HG02610 (cell line): ENCODE data around the gene NCOA7.
"Not testable (repeated sequence)": the region's sequence is repeated elsewhere in the genome, so short reads cannot be mapped to it uniquely, and the experiment has no call there.

ENCODE experiments used
- ATAC-seq: cut with Tn5 transposase; IDR thresholded peaks from one replicate; pipeline ENCODE4 v1.9.1; 2021; ENCODE audit warnings: mild to moderate bottlenecking, moderate library complexity; ENCODE audit not compliant: unreplicated experiment

The NCOA7 gene

DNA sequence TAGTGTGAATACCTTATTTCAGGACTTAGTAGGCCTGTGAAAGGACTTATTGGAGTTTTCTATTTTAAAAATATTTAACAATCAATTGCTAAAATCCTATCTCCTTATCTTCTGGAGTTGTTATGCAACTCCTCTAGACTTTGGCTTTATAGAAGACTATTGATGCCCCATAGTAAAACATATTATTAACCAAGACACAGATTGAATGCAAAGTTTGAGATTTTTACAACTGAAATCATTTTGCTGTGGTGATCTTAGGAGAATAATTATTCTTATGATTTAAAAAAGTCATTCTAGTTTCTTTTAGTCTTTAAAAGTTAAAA lies 36.9 kb upstream of the NCOA7 start:
- ATAC-seq, result no peak

DNA sequence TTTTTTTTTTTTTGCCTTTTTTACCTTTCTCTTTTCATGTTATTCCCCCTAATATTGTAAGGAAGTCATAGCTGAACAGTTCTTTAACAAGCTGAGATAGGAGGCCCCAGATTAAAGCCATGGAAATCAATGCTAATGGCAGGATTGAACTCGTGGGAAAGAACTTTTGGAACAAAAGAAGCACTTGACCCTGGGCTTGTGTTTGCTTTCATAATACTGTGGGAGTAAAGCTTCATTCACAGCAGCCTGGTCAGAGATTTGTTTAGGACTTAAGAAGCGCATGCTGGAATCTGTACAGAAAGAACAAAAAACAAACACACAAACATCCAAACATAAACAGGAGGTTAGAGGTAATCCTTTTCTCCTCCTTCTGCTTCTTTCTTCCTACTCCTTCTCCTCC lies 36.2 kb upstream of the NCOA7 start:
- no peak for ATAC-seq

DNA sequence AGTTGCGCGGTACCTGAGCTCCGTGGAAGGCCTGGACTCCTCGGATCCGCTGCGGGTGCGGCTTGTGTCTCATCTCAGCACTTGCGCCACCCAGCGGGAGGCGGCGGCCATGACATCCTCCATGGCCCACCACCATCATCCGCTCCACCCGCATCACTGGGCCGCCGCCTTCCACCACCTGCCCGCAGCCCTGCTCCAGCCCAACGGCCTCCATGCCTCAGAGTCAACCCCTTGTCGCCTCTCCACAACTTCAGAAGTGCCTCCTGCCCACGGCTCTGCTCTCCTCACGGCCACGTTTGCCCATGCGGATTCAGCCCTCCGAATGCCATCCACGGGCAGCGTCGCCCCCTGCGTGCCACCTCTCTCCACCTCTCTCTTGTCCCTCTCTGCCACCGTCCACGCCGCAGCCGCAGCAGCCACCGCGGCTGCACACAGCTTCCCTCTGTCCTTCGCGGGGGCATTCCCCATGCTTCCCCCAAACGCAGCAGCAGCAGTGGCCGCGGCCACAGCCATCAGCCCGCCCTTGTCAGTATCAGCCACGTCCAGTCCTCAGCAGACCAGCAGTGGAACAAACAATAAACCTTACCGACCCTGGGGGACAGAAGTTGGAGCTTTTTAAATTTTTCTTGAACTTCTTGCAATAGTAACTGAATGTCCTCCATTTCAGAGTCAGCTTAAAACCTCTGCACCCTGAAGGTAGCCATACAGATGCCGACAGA lies 31.4 kb upstream of the NCOA7 start:
- ATAC-seq, result no peak

DNA sequence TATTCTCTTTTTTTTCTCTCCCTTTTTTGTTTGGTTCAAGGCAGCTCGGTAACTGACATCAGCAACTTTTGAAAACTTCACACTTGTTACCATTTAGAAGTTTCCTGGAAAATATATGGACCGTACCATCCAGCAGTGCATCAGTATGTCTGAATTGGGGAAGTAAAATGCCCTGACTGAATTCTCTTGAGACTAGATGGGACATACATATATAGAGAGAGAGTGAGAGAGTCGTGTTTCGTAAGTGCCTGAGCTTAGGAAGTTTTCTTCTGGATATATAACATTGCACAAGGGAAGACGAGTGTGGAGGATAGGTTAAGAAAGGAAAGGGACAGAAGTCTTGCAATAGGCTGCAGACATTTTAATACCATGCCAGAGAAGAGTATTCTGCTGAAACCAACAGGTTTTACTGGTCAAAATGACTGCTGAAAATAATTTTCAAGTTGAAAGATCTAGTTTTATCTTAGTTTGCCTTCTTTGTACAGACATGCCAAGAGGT lies 30.8 kb upstream of the NCOA7 start:
- no peak for ATAC-seq

DNA sequence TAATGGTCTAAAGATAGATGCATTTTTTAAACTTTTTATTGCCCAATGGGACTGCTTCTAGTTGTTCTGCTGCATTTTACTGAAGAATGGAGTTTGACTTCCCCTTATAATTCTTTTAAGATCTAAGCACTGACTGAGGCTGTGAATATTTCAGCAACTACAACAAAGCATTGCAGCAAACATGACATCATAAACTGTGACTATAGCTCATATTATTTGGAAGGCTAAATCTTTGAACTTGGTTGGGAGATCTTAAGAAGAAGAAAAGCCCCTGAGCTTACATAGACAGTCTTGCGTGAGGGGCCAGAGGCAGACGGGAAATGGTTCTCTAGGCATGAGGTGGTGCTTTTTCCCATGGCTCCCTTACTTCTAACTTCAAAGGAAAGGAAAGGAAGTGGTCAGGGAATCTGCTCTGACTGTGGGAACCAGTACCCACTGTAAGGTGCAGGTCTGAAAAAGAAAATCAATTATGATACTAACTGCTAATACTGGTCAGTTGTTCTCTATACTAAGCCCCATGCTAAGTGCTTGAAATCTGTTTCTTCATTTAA lies 26.6 kb upstream of the NCOA7 start:
- ATAC-seq, result peak; percentile 79

DNA sequence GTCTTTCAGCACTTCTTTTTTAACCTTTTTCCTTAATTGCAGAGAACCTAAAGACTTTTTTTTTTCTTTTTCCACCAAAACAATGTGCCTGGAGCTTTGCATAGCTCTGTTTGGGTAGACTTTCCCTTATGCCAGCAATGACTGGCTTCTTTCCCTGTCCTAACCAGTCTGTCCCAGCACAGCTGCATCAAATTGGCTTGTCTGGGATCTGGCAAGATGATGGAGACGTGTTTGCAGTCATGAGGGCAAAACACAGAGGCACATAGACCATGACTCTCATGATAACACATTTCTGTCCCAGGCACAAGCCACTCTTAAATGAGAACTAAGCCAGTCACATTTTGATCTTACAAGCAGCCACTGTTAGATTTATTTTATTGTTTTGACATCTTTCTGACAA lies 24.8 kb upstream of the NCOA7 start:
- ATAC-seq, result no peak

DNA sequence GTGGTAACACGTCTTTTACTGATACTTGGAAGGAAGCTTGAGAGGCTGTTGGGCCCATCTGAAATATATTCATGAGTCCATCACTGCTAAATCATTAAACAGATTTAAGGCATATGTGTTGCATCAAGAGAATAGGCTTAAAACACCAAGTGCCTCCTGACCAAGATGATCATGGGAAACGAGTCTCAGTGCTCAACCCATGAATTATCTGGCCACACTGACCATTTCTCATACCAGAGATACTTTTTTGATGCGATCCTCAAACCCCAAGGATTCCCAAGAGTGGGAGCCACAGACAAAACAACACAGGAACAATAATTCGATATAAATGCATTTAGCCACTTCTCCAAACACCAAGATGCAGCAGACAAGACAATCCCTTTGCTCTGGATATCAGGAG lies 24.1 kb upstream of the NCOA7 start:
- ATAC-seq, result no peak

DNA sequence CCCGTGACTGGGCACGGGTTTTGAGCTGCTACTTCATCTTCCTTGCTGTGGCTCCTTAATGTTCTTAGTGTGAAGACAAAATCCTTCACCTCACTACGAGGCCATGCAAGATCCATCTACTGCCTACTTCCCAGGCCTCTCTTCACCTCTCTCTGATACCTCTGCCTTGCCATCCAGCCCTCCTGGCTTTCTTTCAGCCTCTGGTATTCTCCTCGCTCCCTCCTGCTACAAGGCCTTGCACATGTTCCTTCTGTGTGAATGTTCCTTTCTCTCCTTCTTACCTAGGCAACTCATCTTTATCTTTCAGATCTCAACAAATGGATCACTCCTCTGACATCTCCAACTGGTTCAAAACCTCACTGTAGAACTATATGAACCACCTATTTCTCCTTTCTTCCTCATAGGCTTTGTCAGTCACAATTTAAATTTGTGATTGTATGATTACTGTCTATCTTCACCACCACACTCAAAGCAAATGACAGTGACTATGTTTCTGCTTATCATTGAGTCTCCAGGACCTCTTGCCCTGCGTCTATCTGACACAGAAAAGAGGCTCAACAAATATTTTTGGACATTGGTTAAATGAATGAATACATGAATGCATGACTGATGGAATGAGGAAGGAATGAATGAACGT lies 21.5 kb upstream of the NCOA7 start:
- no peak for ATAC-seq

DNA sequence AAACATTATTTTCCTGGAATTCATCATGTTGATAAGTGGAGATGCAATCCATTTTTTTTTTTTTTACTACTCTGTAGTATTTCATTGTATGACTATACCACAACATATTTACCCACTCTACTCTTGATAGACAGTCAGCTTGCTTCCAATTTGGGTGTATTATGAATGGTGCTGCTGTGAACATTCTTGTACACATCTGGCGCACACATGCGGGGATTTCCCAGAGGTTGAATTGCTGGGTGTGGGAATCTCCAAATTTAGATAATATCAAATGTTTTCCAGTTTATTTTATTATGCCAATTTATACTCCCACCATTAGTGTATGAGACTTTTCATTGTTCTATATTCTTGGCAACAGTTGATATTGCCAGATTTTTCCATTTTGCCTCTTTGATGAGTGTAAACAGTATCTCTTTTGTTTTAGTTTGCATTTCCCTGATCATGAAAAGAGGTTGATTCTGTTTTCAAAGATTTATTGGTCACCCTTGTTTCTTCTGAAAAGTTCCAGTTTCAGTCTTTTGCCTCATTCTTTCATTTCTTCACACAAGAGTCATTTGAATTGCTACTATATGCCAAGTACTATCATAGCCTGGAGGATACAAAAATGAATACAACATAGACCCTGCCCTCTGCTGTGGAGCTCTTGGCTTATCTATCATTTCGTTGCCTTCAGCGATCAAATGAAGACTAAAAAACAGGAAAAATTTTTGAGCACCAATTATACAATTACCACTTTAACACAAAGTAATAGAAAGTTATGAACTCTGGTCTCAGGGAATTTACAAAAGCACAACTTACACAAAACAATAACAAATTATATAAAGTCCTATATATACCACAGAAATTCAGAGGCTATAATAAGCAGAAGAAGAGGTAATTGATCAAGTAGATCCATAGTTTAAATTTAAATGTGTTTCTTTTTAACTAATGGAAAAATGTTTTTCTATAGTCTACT lies 17.1 kb upstream of the NCOA7 start:
- no peak for ATAC-seq

DNA sequence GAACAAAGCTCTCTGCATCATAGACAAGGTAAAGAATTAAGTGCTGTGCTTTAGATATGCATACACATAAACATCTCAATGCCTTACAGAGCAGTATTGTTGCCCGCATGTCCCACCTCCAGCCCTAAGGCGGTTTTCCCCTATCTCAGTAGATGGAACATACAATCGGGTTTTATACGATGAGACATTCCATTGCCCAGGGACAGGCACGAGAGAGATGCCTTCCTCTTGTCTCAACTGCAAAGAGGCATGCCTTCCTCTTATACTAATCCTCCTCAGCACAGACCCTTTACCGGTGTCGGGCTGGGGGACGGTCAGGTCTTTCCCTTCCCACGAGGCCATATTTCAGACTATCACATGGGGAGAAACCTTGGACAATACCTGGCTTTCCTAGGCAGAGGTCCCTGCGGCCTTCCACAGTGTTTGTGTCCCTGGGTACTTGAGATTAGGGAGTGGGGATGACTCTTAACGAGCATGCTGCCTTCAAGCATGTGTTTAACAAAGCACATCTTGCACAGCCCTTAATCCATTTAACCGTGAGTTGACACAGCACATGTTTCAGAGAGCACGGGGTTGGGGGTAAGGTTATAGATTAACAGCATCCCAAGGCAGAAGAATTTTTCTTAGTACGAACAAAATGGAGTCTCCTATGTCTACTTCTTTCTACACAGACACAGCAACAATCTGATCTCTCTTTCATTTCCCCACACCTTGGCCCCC lies 14.5 kb upstream of the NCOA7 start:
- not testable (repeated sequence) for ATAC-seq

DNA sequence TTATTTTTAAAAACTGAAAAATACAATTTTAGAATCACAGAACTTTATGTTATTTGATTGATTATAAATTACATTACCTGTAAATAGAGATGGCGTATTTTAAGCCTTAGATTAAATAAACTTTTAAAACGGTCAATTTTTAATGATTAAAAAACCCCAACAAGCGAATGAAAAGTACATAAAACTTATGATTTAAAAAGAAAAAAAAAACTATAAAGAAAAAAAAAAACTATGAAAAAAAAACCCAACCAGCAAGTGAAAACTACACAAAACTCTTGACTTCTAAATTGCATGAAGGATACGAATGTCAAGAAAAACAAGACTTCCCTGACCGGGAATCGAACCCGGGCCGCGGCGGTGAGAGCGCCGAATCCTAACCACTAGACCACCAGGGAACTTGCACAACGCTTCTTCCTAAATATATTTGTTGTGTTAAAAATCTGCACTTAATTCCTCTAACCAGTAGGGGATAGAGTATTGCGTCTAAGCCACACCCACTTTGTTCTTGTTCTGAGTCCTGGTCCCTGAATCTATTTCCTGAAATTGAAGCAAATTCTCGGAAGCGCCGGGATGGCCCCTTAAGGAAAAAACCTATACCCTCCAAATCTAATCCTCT lies 10.7 kb upstream of the NCOA7 start:
- peak; percentile 84 for ATAC-seq

DNA sequence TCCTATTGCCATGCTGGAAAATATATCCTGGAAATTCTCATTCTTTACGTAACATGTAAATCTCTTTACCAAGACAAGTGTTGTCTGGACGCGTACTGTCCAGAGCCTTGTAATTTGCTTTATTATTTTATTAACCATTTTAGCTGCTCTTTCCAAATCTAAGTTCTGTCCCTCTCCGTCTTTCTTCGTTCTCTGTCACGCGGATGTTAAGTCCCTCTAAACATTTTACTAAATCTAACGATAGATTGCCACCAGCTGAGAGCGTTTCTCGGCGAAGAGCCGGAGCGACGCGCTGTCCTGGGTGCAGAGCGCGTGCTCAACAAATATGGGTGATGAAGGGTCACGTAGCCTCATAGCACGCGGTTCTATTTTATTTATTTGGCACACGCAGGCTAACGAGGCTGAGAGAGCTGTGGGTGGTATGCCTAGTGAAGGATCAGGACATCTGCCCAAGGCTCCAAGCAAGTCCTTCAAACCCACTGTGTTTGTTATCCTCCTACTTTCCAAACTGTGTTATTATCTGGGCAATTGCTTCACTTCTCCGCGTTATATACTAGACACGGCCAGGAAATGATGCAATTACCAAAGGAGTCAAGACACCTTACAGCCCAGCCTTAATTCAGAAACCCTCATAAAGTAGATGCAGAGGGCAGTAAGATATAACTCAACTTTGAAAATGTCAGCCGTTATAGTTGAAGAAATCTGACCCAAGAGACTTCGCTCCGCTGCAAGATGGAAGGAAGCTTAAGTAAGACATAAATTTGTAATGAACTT lies 10.0 kb upstream of the NCOA7 start:
- ATAC-seq, result peak; percentile 79

DNA sequence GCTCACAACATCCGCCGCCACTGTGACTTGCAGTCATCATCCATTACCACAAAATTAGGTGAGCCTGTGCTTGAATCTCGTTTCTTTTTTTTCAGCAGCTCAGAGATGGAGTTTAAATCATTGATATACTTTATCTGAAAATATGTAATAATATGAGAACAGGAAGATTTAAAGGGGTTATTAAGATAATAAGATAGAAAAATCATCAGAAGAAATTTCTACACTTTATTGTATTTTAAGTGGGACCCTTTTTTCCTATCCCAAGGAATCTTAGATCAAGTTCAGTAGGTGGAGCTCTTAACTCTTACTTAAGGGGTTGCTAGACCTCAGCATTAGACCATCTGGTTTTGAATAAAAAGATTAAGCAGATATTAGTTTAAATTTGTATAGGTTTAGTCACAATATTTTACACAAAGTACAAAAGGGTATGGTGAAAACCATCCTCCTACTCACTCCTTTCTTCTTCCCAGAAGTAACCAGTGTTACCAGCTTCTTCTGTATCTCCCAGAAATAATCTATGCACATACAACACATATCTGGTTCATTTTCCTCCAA lies 9.4 kb upstream of the NCOA7 start:
- peak; percentile 38 for ATAC-seq

DNA sequence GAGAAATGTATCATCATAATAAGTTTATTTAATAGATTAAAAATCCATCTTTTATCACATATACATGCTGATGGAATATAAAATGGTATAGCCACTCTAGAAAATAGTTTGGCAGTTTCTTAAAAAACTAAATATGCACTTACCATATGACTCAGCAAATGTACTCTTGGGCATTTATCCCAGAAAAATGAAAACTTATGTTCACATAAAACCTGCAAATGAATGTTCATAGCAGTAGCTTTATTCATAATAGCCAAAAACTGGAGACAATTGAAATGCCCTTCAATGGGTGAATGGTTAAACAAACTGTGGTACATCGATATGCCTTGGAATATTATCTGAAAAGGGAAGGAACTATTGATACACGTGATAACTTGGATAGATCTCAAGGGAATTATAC lies 6.4 kb upstream of the NCOA7 start:
- ATAC-seq, result no peak

DNA sequence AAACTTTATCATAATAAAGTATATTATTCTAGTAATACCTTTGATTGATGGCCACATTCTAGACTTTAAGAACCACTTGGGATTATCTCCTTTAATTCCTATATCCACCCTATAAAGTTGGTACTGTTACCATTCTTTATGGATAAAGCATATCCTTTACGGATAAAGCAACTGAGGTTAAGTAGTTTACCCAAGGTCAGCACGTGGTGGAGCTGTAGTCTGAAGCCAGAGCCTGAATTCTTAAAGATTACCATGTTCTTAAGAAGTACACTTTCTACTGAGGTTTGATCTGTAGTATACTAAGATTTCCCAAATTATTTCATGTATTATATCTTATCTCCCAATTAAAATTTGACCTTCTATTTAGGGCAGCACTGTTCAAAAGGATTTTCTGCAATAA lies 3.0 kb upstream of the NCOA7 start:
- no peak for ATAC-seq

DNA sequence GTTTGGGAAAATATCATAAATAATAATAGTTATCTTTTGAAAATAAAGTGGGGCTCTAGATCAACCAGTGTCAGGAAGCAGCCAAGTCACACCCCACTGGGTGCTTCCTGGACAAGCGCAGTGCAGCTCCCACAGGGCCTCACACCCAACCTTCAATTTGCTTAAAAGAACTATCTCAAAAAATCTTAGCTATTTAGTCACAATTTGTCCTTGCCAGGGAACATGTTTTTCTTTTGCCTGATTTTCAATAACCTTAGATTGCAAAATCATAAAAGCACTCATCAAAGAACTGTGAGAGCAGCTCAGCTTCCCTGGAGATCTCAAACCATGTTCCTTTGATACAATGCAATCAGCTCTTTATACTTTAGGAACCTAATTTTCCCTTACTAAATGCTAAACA lies 1.6 kb upstream of the NCOA7 start:
- ATAC-seq, result no peak

DNA sequence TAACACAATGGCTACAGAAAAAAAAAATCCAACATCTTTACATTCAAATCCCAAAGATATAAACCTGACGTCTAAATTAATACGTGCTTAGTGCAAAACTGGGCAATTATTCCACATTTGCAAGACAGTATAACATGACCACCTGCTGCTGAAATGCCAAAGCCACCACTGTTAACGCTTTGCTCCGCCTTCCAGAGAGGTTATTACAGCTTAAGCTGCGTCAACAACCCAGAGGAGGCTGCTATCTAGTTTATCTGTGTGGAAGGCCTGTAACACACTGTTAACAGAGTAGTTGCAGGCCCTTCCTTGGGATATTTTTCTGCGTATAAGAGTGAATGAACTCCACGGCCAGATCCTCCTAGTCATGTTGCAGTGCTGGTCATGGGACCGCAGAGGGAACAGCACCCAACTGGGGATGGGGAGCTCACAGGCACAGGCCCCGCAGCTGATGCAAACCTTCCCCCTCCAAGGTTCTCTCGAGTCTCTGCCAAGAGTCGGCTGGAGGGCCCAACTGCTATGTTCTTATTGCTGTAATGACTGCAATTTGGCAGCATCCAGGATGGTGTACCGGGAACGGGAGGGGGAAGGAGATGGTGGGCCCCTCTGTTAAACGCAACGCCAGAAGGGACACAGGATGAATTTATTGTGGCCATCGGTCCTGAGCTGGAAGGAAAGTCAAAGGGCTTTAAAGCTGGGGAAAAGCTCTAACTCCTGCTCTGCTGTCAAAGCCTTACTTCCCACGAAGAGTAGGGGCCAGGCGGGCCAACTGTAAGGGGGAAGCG lies 993 bp upstream of the NCOA7 start:
- peak; percentile 14 for ATAC-seq

DNA sequence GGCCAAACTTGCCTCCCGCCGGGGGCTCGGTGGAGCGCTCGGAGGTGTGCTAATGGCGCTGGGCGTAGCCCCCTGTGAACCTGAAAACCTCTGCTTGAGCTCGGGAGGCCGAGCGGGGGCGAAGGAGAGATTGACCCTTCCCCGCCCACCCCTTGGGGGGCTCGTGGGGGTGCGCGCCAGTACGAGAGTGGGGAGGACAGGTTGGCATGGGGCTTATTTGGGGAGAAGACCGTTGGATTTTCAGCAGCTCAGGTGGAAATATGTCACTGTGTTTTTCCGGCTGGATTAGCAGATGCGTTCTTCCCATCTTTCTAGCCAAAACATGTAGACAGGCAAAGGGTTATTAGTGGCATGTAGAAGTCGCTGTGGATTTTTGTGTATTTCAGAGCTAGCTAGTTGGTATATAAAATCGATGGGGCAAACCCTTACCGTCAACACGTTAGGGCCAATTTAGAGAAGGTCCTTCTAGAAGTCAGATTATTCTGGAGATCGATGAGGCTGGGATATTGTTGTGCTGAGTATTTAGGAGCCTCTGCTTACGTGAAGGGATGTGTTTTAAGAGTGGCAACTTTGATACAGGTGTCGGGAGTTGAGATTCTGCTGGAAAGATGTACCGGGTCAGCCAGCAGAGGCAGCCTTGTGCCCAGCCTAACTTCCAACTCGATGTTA lies 525 bp downstream of the NCOA7 start:
- ATAC-seq, result peak; percentile 29
